Measurements from ENCODE around the gene ZSWIM5. TPM values are rescaled to one million over a fixed set of nuclear protein-coding genes. Genes with fewer than 3 reads are reported as not detected.
A peak's percentile ranks its signal among the peaks of the same experiment; 100 is the strongest.

ZSWIM5 gene
- total and polyA plus RNA-seq, 9 of the 15 experiments (the other 6 are each of a cell fraction or from before 2014, with no cell fraction given) = under 0.01 to 0.07 (median 0.03) TPM; not detected in 3

- ChIA-PET CTCF (ENCODE audit: low intra/inter-chr PET ratio) (no interaction called here), POLR2A (interaction anchor here (1.3 to 4.6 kb wide), 4 partner anchors 11 to 180 kb away, joined by 4 to 33 read pairs (median 15); partner anchors contain the start of genes EIF2B3, HECTD3 and UROD)
- Histone ChIP-seq H3K4me3 (no peak overlapping the region), H3K79me2 (ENCODE audit: control insufficient read depth, insufficient read depth, low read length) (no peaks in the 10 kb centered on the region), H3K27ac (ENCODE audit: extremely low read depth, low read depth, low read length) (no peak overlapping the region), H4K20me1 (replicated peaks; ENCODE audit: control insufficient read depth, insufficient read depth, low read length) (no peaks in the 10 kb centered on the region), H3K9ac (ENCODE audit: insufficient read depth in 1 of 2, low read depth in 2 of 2, low read length in 2 of 2) (no peak overlapping the region), H3K9me1 (ENCODE audit: control insufficient read depth, insufficient read depth, low read length) (no peaks in the 10 kb centered on the region), H2AFZ (ENCODE audit: low read depth, low read length) (no peak overlapping the region), H3K27me3 (ENCODE audit: control insufficient read depth in 2 of 2, insufficient read depth in 2 of 2, low read length in 2 of 2) (no peaks in the 10 kb centered on the region), H3K4me1 (replicated peaks in 1 of 2; ENCODE audit: control insufficient read depth in 2 of 2, insufficient read depth in 2 of 2, low read length in 2 of 2) (no peaks in the 10 kb centered on the region; a peak in 1 of 5 replicates), H3K9me3 (replicated peaks; ENCODE audit: control insufficient read depth, insufficient read depth, low read depth, low read length) (no peaks in the 10 kb centered on the region), H3K4me2 (ENCODE audit: insufficient read depth, low read length) (no peak overlapping the region), H3K36me3 (ENCODE audit: control insufficient read depth, insufficient read depth, low read length) (peaks cover 27% of the 10 kb centered on the region)
- no peak for DNase-seq (ENCODE audit: extremely low read depth in 1 of 4, low spot score in 3 of 4)
- in situ Hi-C loops (cut with MboI) = no loop called here
- WGBS (ENCODE audit: insufficient coverage, low coverage, missing lambda C conversion rate) = 53% methylated on average over 3 of the region's 3 CpGs
- BruUV-seq (replicated peaks) = no TSS peak
- no peak for FAIRE-seq
- ATAC-seq = no peak
- TF ChIP-seq RBM17 (IDR thresholded peaks at IDR 0.05; ENCODE audit: borderline replicate concordance, low read depth, low read length) (no peak), OTX1 (CRISPR knock-in tag; IDR thresholded peaks at IDR 0.05) (no peak), BMI1 (IDR thresholded peaks at IDR 0.05; ENCODE audit: low read length) (no peak), FOSL1 (tag; conservative IDR thresholded peaks at IDR 0.05) (no peak)
- intact Hi-C loops (cut with micrococcal nuclease) = no loop called here
Observed at GRCh38 chr1:44999232-44999631, 207.2 kb downstream of the ZSWIM5 start.

GRCh38 chr1:44995467-44996238 lies 210.8 kb downstream of the ZSWIM5 start:
- 80% methylated on average over 7 of the region's 7 CpGs for WGBS (ENCODE audit: insufficient coverage, low coverage, missing lambda C conversion rate)
- no peak overlapping the region for H3K4me3 ChIP-seq
- in situ Hi-C loops (cut with MboI) (no loop called here), intact Hi-C loops (cut with micrococcal nuclease) (no loop called here)
- no peak overlapping the region for H2AFZ ChIP-seq (ENCODE audit: low read depth, low read length)
- no peaks in the 10 kb centered on the region for H3K79me2 ChIP-seq (ENCODE audit: control insufficient read depth, insufficient read depth, low read length)
- no peaks in the 10 kb centered on the region for H3K4me1 ChIP-seq (replicated peaks in 1 of 2; ENCODE audit: control insufficient read depth in 2 of 2, insufficient read depth in 2 of 2, low read length in 2 of 2)
- POLR2A ChIA-PET = interaction anchor here (1.0 to 2.1 kb wide), 5 partner anchors 9 to 15 kb away, joined by 3 to 10 read pairs (median 4); partner anchors contain the start of gene EIF2B3
- ATAC-seq = no peak
- H4K20me1 ChIP-seq (replicated peaks; ENCODE audit: control insufficient read depth, insufficient read depth, low read length) = no peaks in the 10 kb centered on the region
- no peaks in the 10 kb centered on the region for H3K9me1 ChIP-seq (ENCODE audit: control insufficient read depth, insufficient read depth, low read length)
- CTCF ChIA-PET (ENCODE audit: low intra/inter-chr PET ratio) = no interaction called here
- DNase-seq (ENCODE audit: extremely low read depth in 1 of 4, low spot score in 3 of 4) = no peak
- H3K4me2 ChIP-seq (ENCODE audit: insufficient read depth, low read length) = no peak overlapping the region
- BruUV-seq (replicated peaks) = no TSS peak
- no peaks in the 10 kb centered on the region; the same call in 2 of the 3 replicates for H3K36me3 ChIP-seq (ENCODE audit: control insufficient read depth, insufficient read depth, low read length)
- no peaks in the 10 kb centered on the region for H3K9me3 ChIP-seq (replicated peaks; ENCODE audit: control insufficient read depth, insufficient read depth, low read depth, low read length)
- 0 out of 2 replicates have a peak, but pooled peaks have one; percentile 17 for TF ChIP-seq SMARCA5 (IDR thresholded peaks at IDR 0.05)
- peak; percentile 10 for TF ChIP-seq RBM25 (IDR thresholded peaks at IDR 0.05; ENCODE audit: low read depth, low read length, severe bottlenecking)
- TF ChIP-seq NKRF (IDR thresholded peaks at IDR 0.05; ENCODE audit: borderline replicate concordance) = 0 out of 2 replicates have a peak, but pooled peaks have one; percentile 3
- peak; percentile 87 for TF ChIP-seq ZNF146 (CRISPR knock-in tag; IDR thresholded peaks at IDR 0.05; ENCODE audit: unreplicated experiment)
- peak; percentile 75 for TF ChIP-seq ZNF121 (CRISPR knock-in tag; conservative IDR thresholded peaks at IDR 0.05)
- TF ChIP-seq ZNF408 (CRISPR knock-in tag; IDR thresholded peaks at IDR 0.05; ENCODE audit: low read depth) = no peak
- no peak for TF ChIP-seq EZH2 (IDR thresholded peaks at IDR 0.05; ENCODE audit: borderline replicate concordance, low read depth, low read length)
- H3K27me3 ChIP-seq (ENCODE audit: control insufficient read depth in 2 of 2, insufficient read depth in 2 of 2, low read length in 2 of 2) = no peaks in the 10 kb centered on the region
- H3K9ac ChIP-seq (ENCODE audit: insufficient read depth in 1 of 2, low read depth in 2 of 2, low read length in 2 of 2) = no peak overlapping the region
- H3K27ac ChIP-seq (ENCODE audit: extremely low read depth, low read depth, low read length) = no peak overlapping the region
- FAIRE-seq = no peak
